Measurements from ENCODE around the gene TMEM11. TPM values are rescaled to one million over a fixed set of nuclear protein-coding genes. Genes with fewer than 3 reads are reported as not detected.

Gene TMEM11
- total RNA-seq, 2 donors from 2014 or later = 28.6 to 44.8 TPM

DNA sequence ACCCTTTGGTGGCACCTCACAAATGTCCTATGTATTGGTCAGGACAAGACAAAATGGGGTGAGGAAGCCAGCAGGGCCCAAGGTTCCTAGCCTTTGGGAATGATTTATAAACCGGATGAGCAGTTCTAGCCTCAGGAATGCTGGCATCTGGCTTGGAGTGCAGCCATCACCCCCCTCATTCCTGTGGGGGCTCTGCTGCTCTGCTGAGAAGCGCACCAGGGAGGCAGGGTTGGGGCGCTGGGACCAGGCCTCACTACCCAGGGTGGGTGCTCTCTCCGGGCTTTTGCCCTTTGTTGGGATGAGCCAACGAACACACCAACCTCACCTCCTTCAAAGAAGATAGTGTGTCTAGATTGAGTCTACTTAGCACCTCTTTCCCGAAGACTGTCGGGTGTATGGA, 39.2 kb downstream of the TMEM11 start:
- no peaks in the 10 kb centered on the region for H3K36me3 ChIP-seq

DNA sequence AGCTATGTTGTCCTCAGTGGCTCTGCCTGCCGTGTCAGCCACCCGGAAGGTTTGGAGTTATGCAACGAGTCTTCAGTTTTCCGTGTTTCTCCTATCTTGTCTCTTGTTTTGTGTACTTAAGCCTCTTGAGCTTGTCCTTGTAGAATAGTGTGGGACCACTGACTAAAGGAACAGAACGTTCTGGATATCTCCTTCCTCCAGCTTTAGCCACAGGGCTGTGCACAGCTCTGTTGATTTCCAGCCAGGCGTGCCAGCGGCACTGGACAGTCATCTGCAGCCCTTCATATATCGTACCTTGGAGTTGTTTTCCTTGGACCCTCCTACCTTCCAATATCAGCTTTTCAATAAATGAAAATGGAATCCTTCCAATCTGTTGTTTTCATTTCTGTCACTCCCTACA, 39.8 kb downstream of the TMEM11 start:
- Histone ChIP-seq H3K4me1 (no peaks in the 10 kb centered on the region), H3K27ac (no peak overlapping the region), H3K4me3 (no peak overlapping the region), H3K9ac (ENCODE audit: low read depth in 2 of 2, low read length in 2 of 2) (no peak overlapping the region), H3K27me3 (no peaks in the 10 kb centered on the region), H3K36me3 (no peaks in the 10 kb centered on the region), H3K9me3 (no peaks in the 10 kb centered on the region)
- intact Hi-C loops (cut with DNase I) = no loop called here
- TF ChIP-seq, protein P1, sequence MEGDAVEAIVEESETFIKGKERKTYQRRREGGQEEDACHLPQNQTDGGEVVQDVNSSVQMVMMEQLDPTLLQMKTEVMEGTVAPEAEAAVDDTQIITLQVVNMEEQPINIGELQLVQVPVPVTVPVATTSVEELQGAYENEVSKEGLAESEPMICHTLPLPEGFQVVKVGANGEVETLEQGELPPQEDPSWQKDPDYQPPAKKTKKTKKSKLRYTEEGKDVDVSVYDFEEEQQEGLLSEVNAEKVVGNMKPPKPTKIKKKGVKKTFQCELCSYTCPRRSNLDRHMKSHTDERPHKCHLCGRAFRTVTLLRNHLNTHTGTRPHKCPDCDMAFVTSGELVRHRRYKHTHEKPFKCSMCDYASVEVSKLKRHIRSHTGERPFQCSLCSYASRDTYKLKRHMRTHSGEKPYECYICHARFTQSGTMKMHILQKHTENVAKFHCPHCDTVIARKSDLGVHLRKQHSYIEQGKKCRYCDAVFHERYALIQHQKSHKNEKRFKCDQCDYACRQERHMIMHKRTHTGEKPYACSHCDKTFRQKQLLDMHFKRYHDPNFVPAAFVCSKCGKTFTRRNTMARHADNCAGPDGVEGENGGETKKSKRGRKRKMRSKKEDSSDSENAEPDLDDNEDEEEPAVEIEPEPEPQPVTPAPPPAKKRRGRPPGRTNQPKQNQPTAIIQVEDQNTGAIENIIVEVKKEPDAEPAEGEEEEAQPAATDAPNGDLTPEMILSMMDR (IDR thresholded peaks at IDR 0.05) = no peak
- DNase-seq = no peak

More for the DNA sequence above, 39.2 kb downstream of the TMEM11 start:
- H3K27ac ChIP-seq = no peak overlapping the region
- DNase-seq = no peak
- TF ChIP-seq, protein P1 (IDR thresholded peaks at IDR 0.05) = no peak
- H3K27me3 ChIP-seq = no peaks in the 10 kb centered on the region
- H3K9me3 ChIP-seq = no peaks in the 10 kb centered on the region
- H3K9ac ChIP-seq (ENCODE audit: low read depth in 2 of 2, low read length in 2 of 2) = no peak overlapping the region
- no peaks in the 10 kb centered on the region for H3K4me1 ChIP-seq
- no peak overlapping the region for H3K4me3 ChIP-seq
- intact Hi-C loops (cut with DNase I) = no loop called here

DNA sequence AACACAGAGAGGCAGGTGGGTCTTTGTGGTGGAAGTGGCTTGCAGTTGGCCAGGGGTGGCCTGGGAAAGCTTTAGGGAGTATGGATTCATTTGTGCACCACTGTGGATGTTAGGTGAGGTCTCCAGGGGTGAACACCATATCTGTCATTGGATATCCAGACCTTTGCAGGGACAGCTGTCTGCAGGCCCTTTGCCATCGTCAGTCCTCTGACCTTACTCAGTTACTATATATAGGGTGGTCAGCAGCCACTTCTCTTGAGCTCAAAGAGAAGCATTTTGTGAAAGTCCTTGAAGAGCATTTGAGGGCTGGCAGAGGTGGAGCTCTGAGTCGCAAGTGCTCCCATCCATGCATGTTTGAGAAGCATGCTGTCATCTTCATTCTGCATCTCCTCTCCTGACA, 40.4 kb downstream of the TMEM11 start:
- DNase-seq = no peak
- Histone ChIP-seq H3K36me3 (no peaks in the 10 kb centered on the region), H3K4me1 (no peaks in the 10 kb centered on the region), H3K9ac (ENCODE audit: low read depth in 2 of 2, low read length in 2 of 2) (no peak overlapping the region), H3K9me3 (no peaks in the 10 kb centered on the region), H3K4me3 (no peak overlapping the region), H3K27me3 (no peaks in the 10 kb centered on the region), H3K27ac (no peak overlapping the region)
- TF ChIP-seq, protein P1 (IDR thresholded peaks at IDR 0.05) = no peak
- intact Hi-C loops (cut with DNase I) = no loop called here

DNA sequence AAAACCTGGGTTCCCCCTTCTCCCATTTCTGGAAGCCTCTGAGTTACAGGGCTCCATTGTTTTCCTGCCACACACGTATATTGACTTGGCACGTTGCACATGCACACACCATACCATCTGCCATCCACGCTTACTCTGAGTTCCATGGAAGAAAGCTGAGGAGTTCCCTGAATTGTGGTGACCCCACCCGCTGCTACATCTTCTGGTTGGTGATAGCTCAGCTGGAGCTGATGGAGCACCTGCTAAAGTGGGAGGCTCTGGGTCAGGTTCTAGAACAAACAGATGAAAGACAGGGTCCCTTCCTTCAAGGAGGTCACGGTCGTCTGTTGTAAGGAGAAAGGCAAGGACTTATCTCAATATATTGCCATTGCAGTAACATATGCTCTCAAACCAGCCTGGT, 41.1 kb downstream of the TMEM11 start:
- Histone ChIP-seq H3K27ac (no peak overlapping the region), H3K4me3 (no peak overlapping the region), H3K9me3 (no peaks in the 10 kb centered on the region), H3K27me3 (no peaks in the 10 kb centered on the region), H3K36me3 (no peaks in the 10 kb centered on the region), H3K9ac (ENCODE audit: low read depth in 2 of 2, low read length in 2 of 2) (no peak overlapping the region), H3K4me1 (no peaks in the 10 kb centered on the region)
- DNase-seq = no peak
- TF ChIP-seq, protein P1 (IDR thresholded peaks at IDR 0.05) = no peak
- intact Hi-C loops (cut with DNase I) = no loop called here

DNA sequence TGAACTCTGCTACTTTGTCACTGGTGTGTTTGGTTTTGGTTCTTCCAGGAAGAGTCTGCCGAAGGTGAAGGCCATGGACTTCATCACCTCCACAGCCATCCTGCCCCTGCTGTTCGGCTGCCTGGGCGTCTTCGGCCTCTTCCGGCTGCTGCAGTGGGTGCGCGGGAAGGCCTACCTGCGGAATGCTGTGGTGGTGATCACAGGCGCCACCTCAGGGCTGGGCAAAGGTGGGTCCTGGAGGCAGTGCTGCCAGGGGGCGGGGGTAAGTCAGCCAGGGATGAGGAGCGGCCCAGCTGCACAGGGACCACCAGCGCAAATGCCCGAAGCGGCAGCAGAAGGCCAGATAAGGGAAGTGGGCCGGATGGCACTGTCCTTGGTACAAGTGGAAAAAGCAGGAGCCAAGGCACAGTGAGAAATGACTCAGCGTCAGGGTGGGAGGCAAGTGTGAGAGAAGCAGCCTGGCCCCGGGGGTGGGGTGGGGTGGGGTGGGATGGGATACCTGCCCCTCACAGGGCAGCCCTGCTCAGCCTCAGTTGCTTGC, 41.9 kb downstream of the TMEM11 start:
- Histone ChIP-seq H3K4me3 (no peak overlapping the region), H3K27ac (no peak overlapping the region), H3K36me3 (no peaks in the 10 kb centered on the region), H3K27me3 (no peaks in the 10 kb centered on the region), H3K9ac (ENCODE audit: low read depth in 2 of 2, low read length in 2 of 2) (no peak overlapping the region), H3K9me3 (no peaks in the 10 kb centered on the region), H3K4me1 (no peaks in the 10 kb centered on the region)
- intact Hi-C loops (cut with DNase I) = no loop called here
- DNase-seq = no peak
- TF ChIP-seq, protein P1 (IDR thresholded peaks at IDR 0.05) = no peak
